MM.1S (cell line): Measurements from ENCODE around the gene EN1.

Experiments used
- DNase-seq: peaks from one replicate; pipeline ENCODE4 v3.0.0-alpha.2; 2015
- H2AFZ ChIP-seq: fragments of 300-600 bp; sonication (generic); 2 replicates; pipeline ENCODE4 v1.6.0; 2016; ENCODE audit warnings: antibody characterized with exemption, low read length
- H3F3A ChIP-seq: fragments of 300-600 bp; sonication (generic); 2 replicates; pipeline ENCODE4 v1.6.1; 2016; ENCODE audit warnings: mild to moderate bottlenecking, antibody characterized with exemption, low read length, moderate library complexity, mixed read lengths; ENCODE audit not compliant: insufficient read depth
- H3K27ac ChIP-seq: fragments of 300-600 bp; sonication (generic); 2 replicates; pipeline ENCODE4 v1.5.1; 2016; ENCODE audit warnings: mild to moderate bottlenecking, low read length
- H3K27me3 ChIP-seq: fragments of 300-600 bp; sonication (generic); replicated peaks from 2 replicates; pipeline ENCODE4 v1.6.0; 2016; ENCODE audit warnings: low read length; ENCODE audit not compliant: insufficient read depth
- H3K36me3 ChIP-seq: fragments of 300-600 bp; sonication (generic); replicated peaks from 2 replicates; pipeline ENCODE4 v1.6.1; 2016; ENCODE audit warnings: mild to moderate bottlenecking, low read length, mixed read lengths; ENCODE audit not compliant: insufficient read depth
- H3K4me1 ChIP-seq: fragments of 300-600 bp; sonication (generic); 2 replicates; pipeline ENCODE4 v1.6.1; 2016; ENCODE audit warnings: low read length, mixed read lengths
- H3K4me2 ChIP-seq: fragments of 300-600 bp; sonication (generic); 2 replicates; pipeline ENCODE4 v1.6.0; 2016; ENCODE audit warnings: low read depth, low read length
- H3K4me3 ChIP-seq: fragments of 300-600 bp; sonication (generic); 2 replicates; pipeline ENCODE4 v1.5.1; 2016; ENCODE audit warnings: low read length, mixed read lengths
- H3K79me2 ChIP-seq: fragments of 300-600 bp; sonication (generic); 2 replicates; pipeline ENCODE4 v1.6.1; 2016; ENCODE audit warnings: mixed run types, low read length, mixed read lengths
- H3K9ac ChIP-seq: fragments of 300-600 bp; sonication (generic); 2 replicates; pipeline ENCODE4 v1.6.1; 2016; ENCODE audit warnings: low read length, mixed read lengths
- H3K9me2 ChIP-seq: fragments of 300-600 bp; sonication (generic); replicated peaks from 2 replicates; pipeline ENCODE4 v1.6.1; 2016; ENCODE audit warnings: mild to moderate bottlenecking, low read length, mixed read lengths; ENCODE audit not compliant: insufficient read depth
- H3K9me3 ChIP-seq: fragments of 300-600 bp; sonication (generic); replicated peaks from 2 replicates; pipeline ENCODE4 v1.6.1; 2016; ENCODE audit warnings: mild to moderate bottlenecking, low read length, mixed read lengths; ENCODE audit not compliant: insufficient read depth
- H4K20me1 ChIP-seq: fragments of 300-600 bp; sonication (generic); 2 replicates; pipeline ENCODE4 v1.6.1; 2016; ENCODE audit warnings: mild to moderate bottlenecking, low read length, moderate library complexity, mixed read lengths; ENCODE audit not compliant: insufficient read depth
- CTCF ChIP-seq: fragments of 300-600 bp; sonication (generic); IDR thresholded peaks from 2 replicates; pipeline ENCODE4 v1.5.1; 2016; ENCODE audit warnings: antibody characterized with exemption, low read length, mixed read lengths
- EZH2 ChIP-seq: fragments of 300-600 bp; sonication (generic); optimal IDR thresholded peaks from 2 replicates; pipeline ENCODE3; 2017; ENCODE audit warnings: low read depth, mild to moderate bottlenecking, antibody characterized with exemption, low read length, mixed read lengths
- EZH2phosphoT487 ChIP-seq: fragments of 300-600 bp; sonication (generic); IDR thresholded peaks from 2 replicates; pipeline ENCODE4 v1.6.1; 2018; ENCODE audit warnings: antibody characterized with exemption, low read length

EN1 gene

GRCh38 chr2:118861731-118862130 lies 14.3 kb upstream of the EN1 start:
- Histone ChIP-seq H3K9ac (no peak overlapping the region), H4K20me1 (no peaks in the 10 kb centered on the region), H3K9me3 (no peaks in the 10 kb centered on the region), H3K9me2 (no peaks in the 10 kb centered on the region), H3K36me3 (no peaks in the 10 kb centered on the region), H3K27ac (no peak overlapping the region), H3K4me3 (no peak overlapping the region), H3F3A (no peaks in the 10 kb centered on the region), H3K4me2 (no peak overlapping the region), H3K79me2 (no peaks in the 10 kb centered on the region), H2AFZ (no peak overlapping the region), H3K4me1 (peaks cover 3% of the 10 kb centered on the region; the same call in 1 of the 2 replicates), H3K27me3 (peaks cover 4% of the 10 kb centered on the region)
- no peak for TF ChIP-seq EZH2phosphoT487
- TF ChIP-seq EZH2: no peak
- no peak for TF ChIP-seq CTCF
- no peak for DNase-seq

GRCh38 chr2:118861242-118861641 lies 13.8 kb upstream of the EN1 start:
- no peaks in the 10 kb centered on the region for H3K9me3 ChIP-seq
- no peak for TF ChIP-seq EZH2phosphoT487
- no peak for TF ChIP-seq CTCF
- no peak for TF ChIP-seq EZH2
- H3K27ac ChIP-seq: no peak overlapping the region
- H3K36me3 ChIP-seq: no peaks in the 10 kb centered on the region
- H3K4me1 ChIP-seq: peaks cover 5% of the 10 kb centered on the region; the same call in 1 of the 2 replicates
- no peak overlapping the region for H3K4me3 ChIP-seq
- H3F3A ChIP-seq: no peaks in the 10 kb centered on the region
- H3K79me2 ChIP-seq: no peaks in the 10 kb centered on the region
- DNase-seq: no peak
- H3K9ac ChIP-seq: no peak overlapping the region
- no peaks in the 10 kb centered on the region for H3K9me2 ChIP-seq
- no peaks in the 10 kb centered on the region for H4K20me1 ChIP-seq
- H3K27me3 ChIP-seq: peaks cover 4% of the 10 kb centered on the region
- no peak overlapping the region for H3K4me2 ChIP-seq
- H2AFZ ChIP-seq: no peak overlapping the region

- no peak for TF ChIP-seq EZH2phosphoT487
- no peak for TF ChIP-seq EZH2
- TF ChIP-seq CTCF: no peak
- no peak overlapping the region for H3K4me2 ChIP-seq
Observed at GRCh38 chr2:118860506-118860905, 13.1 kb upstream of the EN1 start.

More at GRCh38 chr2:118860506-118860905, 13.1 kb upstream of the EN1 start:
- H3F3A ChIP-seq: no peaks in the 10 kb centered on the region
- no peak overlapping the region for H3K27ac ChIP-seq
- no peaks in the 10 kb centered on the region for H3K9me2 ChIP-seq
- no peak overlapping the region for H3K4me3 ChIP-seq
- no peaks in the 10 kb centered on the region for H3K79me2 ChIP-seq
- no peak overlapping the region for H3K9ac ChIP-seq
- H3K36me3 ChIP-seq: no peaks in the 10 kb centered on the region
- H3K9me3 ChIP-seq: no peaks in the 10 kb centered on the region
- no peak for DNase-seq
- no peaks in the 10 kb centered on the region for H4K20me1 ChIP-seq
- peaks cover 4% of the 10 kb centered on the region for H3K27me3 ChIP-seq
- H3K4me1 ChIP-seq: peaks cover 5% of the 10 kb centered on the region; the same call in 1 of the 2 replicates
- no peak overlapping the region for H2AFZ ChIP-seq
